A549 treated with AZD9567 at 1 μM for 4 hours (cell line): ENCODE data around the gene GRM2. TPM values are rescaled to one million over a fixed set of nuclear protein-coding genes. Genes with fewer than 3 reads are reported as not detected.

Experiments
- total RNA-seq: library from RNA; stranded (reverse); fragments of 200-300 nt; extraction: Qiagen RNA extraction; gene quantifications from 5 replicates; pipeline ENCODE4 v1.2.3, GENCODE V29; 2022; ENCODE audit not compliant: insufficient read depth

The GRM2 gene
- total RNA-seq, result 0.02 to 0.19 TPM (median 0.05 TPM) in 4 of 5 replicates, not detected in the other

DNA sequence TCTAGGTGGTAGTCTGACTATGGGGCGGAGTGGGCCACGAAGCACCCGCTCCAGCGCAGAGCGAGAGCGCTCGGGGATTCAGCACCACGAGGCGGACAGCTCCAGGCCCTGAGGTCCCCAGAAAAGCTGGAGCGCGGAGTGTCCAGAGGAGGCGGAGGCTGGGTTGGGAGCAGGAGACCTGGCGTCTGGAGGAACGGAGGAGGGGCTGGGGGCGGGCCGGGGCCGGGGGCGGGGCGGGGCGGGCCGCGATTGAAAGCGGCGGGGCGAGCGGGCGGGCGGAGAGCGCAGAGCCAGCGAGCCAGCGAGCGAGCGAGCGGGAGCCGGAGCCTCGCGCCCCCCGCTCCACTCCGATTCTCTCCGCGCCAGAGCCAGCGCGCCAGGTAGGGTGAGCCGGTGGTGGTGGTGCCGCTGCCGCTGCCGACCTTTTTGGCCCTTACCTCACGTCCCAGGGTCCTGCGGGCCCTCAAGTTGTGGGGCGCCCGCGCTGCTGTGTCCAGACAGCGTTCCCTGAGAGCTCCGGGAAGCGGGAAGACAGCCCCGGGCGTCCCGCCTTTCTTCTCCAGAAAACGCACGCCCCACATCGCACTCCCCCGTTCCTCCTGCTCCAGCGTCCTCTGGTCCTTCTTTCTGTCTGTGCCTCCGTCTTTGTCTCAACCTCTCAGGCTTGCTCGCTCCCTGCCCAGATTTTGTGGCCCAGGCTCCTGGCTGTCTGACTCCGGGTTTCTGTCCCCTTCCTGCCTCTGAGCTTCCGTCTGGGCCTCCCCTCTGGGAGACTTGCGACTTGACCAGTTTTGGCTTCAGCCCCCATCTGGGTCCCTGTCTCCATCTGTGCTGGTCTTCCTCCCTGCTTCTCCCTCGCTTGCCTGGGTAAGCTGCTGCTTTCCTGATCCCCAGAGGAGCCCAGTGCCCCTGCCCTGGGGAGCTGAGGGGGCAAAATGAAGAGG lies at the start of gene GRM2:
GRM2 (plus strand) TSS at position 281 of the 944 bp plus-strand sequence. CDS start 1,916 bp downstream, outside the sequence.

DNA sequence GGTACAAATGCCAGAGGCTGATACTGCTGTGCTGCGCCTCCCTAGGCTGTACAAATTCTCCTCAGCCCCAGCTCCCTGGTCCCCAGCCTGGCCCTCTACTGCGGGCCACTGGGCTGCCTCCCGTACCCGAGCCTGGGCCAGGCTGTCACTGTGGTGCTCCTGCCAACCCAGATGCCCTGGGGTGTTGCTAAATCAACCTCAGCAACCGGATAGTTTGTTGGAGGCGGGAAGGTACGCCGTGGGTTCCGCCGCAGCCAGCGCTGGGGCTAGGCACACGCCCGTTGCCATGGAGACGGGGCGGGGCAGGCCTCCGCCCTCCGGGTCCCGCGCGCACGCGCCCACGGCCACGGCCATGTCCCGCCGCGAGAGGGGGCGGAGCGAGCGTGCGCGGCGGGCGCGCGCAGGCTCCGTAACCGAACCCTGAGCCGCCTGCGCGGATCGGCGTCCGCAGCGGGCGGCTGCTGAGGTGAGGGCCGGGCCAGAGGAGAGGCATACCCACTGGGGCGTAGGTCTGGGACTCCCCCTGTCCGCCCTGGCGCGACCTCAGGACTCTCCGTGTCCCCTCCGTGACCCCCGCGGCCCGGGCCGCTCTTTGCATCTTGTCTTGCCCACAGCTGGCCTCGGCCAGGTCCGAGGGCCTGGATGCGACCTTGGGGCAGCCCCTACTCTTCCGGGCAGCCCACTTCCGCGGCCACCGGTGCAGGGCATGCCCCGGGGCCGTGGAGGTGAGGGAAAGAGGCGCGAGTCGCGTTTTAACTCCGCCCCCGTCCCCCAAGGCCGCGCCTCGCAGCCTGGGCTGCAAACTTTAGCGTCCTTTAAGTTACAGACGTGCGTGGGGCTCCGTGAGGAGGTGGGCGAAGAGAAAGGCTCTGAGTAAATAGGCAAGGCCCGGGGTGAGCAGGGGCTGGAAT lies 35.8 kb upstream of the GRM2 start, which contains the start of gene TEX264:
TEX264 (plus strand) TSS at position 430 of the 911 bp plus-strand sequence. CDS start 3,053 bp downstream, outside the sequence.

Other genes with a start within 250 kb of the GRM2 start
- 11.5 to 15.1 TPM (median 12.8 TPM) in 5 replicates for gene DCAF1, start 207.1 kb upstream of the GRM2 start, total RNA-seq
- 3.9 to 4.8 TPM (median 4.2 TPM) in 5 replicates for gene RAD54L2, start 168.3 kb upstream of the GRM2 start, total RNA-seq
- 46.0 to 69.8 TPM (median 65.2 TPM) in 5 replicates for gene TEX264, start 35.8 kb upstream of the GRM2 start, total RNA-seq
- not detected in 5 replicates for gene IQCF6, start 72.2 kb downstream of the GRM2 start, total RNA-seq
- gene IQCF2, start 154.5 kb downstream of the GRM2 start, total RNA-seq, result not detected in 5 replicates
- not detected in 5 replicates for gene IQCF5, start 168.5 kb downstream of the GRM2 start, total RNA-seq
- not detected in 5 replicates for gene IQCF1, start 196.3 kb downstream of the GRM2 start, total RNA-seq
- 38.5 to 52.7 TPM (median 48.9 TPM) in 5 replicates for gene RRP9, start 234.8 kb downstream of the GRM2 start, total RNA-seq
- 7.6 to 15.4 TPM (median 9.6 TPM) in 5 replicates for gene PARP3, start 235.3 kb downstream of the GRM2 start, total RNA-seq
- gene GPR62, start 248.3 kb downstream of the GRM2 start, total RNA-seq, result not detected in 5 replicates